AG09319 (cell line): ENCODE data around the gene OR56A5.

Experiments used
- DNase-seq: peaks from one replicate; pipeline ENCODE4 v3.0.0-alpha.2; 2010; ENCODE audit warnings: low read depth; ENCODE audit errors: extremely low read depth
- TF ChIP-seq, protein P1 (sequence below): IDR thresholded peaks from 2 replicates; pipeline ENCODE4 v1.5.1; 2011; ENCODE audit warnings: low read depth, mild to moderate bottlenecking, inconsistent platforms, low read length, moderate library complexity

Gene OR56A5

GRCh38 chr11:5992604-5993251 lies 24.4 kb upstream of the OR56A5 start:
- TF ChIP-seq, protein P1, sequence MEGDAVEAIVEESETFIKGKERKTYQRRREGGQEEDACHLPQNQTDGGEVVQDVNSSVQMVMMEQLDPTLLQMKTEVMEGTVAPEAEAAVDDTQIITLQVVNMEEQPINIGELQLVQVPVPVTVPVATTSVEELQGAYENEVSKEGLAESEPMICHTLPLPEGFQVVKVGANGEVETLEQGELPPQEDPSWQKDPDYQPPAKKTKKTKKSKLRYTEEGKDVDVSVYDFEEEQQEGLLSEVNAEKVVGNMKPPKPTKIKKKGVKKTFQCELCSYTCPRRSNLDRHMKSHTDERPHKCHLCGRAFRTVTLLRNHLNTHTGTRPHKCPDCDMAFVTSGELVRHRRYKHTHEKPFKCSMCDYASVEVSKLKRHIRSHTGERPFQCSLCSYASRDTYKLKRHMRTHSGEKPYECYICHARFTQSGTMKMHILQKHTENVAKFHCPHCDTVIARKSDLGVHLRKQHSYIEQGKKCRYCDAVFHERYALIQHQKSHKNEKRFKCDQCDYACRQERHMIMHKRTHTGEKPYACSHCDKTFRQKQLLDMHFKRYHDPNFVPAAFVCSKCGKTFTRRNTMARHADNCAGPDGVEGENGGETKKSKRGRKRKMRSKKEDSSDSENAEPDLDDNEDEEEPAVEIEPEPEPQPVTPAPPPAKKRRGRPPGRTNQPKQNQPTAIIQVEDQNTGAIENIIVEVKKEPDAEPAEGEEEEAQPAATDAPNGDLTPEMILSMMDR, result peak; percentile 38
- DNase-seq, result no peak

GRCh38 chr11:5992150-5992549 lies 23.9 kb upstream of the OR56A5 start:
- no peak for DNase-seq
- TF ChIP-seq, protein P1, result no peak

DNA sequence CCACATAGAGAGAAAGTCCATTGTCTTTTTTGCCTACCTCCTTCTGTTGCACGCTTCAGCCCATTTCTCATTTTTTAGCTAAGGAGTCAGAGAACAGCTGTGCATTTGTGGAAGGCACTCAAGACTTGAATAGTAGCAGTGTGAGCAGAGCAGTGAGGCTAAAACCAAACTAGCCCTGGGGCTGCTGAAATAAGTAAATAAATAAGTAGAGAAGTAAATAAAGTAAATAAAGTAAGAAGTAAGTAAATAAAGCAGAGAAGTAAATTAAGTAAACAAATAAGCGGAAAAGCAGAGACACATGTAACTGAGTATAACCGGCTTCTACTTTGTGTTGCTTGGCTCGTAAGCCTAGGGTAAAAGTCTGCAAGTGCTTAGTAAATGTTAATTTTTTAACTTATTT lies 20.9 kb upstream of the OR56A5 start:
- DNase-seq, result no peak
- TF ChIP-seq, protein P1, result no peak

DNA sequence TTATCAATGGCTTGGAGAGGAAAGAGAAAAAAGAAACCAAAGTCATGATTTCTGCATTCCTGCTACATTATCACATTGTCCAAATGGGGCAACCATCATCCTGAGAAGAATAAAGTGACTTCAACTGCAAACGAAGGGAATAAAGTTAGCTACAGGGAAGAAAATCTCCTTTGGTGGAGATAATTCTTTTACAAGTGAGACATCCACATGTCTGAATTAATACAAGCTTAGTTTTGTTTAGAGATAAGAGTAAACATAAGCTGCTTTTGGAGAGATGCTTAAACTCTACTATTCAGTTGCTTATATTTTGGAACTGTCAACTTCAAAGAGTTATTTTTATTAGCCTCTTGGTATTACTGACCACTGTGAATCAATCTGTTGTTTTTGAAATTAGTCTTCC lies 18.6 kb upstream of the OR56A5 start, which contains the start of gene OR52L1:
Gene OR52L1, minus strand, starts transcription at position 101 of the 400 bp plus-strand sequence. Its CDS starts 55 bp downstream, at position 46.
- DNase-seq, result no peak

DNA sequence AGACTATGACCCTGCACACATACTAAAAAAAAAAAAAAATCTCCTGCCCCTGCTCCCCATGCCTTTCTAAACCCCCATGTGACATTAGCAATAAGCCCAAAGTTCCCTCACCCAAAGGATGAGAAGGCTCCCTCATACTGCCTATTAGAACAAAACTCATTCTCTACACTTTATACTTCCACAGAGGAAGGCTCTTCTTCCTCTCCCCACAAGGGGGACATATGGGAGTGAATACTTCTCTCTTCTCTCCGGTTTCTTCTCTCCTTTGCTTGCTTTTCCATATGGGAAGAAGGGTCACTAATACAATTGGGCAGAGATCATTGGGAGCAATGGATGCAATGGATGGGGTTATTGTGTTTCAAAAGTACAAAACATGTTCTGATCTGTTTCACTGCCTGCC lies 15.1 kb upstream of the OR56A5 start:
- no peak for DNase-seq
- TF ChIP-seq, protein P1, result no peak

More for the DNA sequence above, 18.6 kb upstream of the OR56A5 start, which contains the start of gene OR52L1:
- TF ChIP-seq, protein P1, result no peak

DNA sequence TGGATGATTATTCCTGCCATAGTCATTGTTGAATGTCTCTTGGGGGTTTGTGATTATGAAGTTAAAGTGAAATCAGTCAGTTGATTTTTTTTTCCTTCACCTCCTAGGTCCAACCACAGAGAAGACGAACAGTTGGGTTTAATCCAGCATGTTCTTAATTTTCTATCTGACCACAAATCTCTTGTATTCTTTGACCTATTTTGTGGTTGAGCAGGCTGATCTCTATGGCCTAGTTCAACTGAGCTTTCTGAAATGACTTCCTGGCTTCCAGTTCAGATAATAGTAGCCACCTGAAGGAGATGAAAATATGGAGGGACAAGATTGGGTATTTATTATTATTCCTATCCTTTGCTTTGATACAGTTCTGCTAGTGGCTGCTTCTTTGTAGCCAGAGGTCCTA lies 5.2 kb upstream of the OR56A5 start:
- TF ChIP-seq, protein P1, result no peak
- no peak for DNase-seq

DNA sequence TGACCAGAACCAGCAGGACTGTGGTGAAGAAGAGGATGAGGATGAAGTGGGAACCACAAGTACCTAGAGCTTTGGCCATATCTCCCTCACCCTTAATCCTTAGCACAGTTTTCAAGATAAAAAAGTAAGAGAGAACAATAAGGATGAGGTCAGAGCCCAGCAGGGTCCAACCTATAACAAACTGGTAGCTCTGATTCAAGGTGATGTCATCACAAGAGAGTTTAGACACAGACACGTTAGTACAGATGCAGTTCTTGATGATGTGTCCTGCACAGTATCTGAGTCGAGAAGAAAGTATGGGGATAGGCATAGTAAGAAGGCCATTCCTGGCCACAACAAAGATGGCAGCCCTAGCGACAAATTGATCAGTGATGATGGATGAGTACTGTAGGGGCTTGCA lies 586 bp downstream of the OR56A5 start:
- TF ChIP-seq, protein P1, result no peak
- no peak for DNase-seq
